ENCODE data around the gene DHRS4.
A peak's percentile ranks its signal among the peaks of the same experiment; 100 is the strongest.

The DHRS4 gene

GRCh38 chr14:23953464-23954278 is at the start of gene DHRS4:
TSS of gene DHRS4 (plus strand) at chr14:23953770. CDS start at chr14:23953789, 19 bp downstream.
- DNase-seq (ENCODE audit: insufficient read length, low spot score) (peak; percentile 48), FAIRE-seq (peak; percentile 54)

- no peak for FAIRE-seq
- DNase-seq (ENCODE audit: insufficient read length, low spot score): peak; percentile 35
Observed at GRCh38 chr14:23910101-23910875, 43.3 kb upstream of the DHRS4 start.

GRCh38 chr14:23910876-23911210 is 42.7 kb upstream of the DHRS4 start:
- DNase-seq (ENCODE audit: insufficient read length, low spot score) (no peak), FAIRE-seq (no peak)

- DNase-seq (ENCODE audit: insufficient read length, low spot score): no peak
- no peak for FAIRE-seq
Observed at GRCh38 chr14:23915559-23915958, 38.0 kb upstream of the DHRS4 start.

GRCh38 chr14:23916004-23916403 is 37.6 kb upstream of the DHRS4 start:
- FAIRE-seq (no peak), DNase-seq (ENCODE audit: insufficient read length, low spot score) (no peak)

- FAIRE-seq: no peak
- no peak for DNase-seq (ENCODE audit: insufficient read length, low spot score)
Observed at GRCh38 chr14:23916446-23916845, 37.1 kb upstream of the DHRS4 start.

GRCh38 chr14:23922545-23922944 is 31.0 kb upstream of the DHRS4 start:
- FAIRE-seq (no peak), DNase-seq (ENCODE audit: insufficient read length, low spot score) (no peak)

- DNase-seq (ENCODE audit: insufficient read length, low spot score) (no peak), FAIRE-seq (no peak)
Observed at GRCh38 chr14:23925523-23926075, 28.0 kb upstream of the DHRS4 start.

- FAIRE-seq: no peak
Observed at GRCh38 chr14:23926543-23926942, 27.0 kb upstream of the DHRS4 start.

GRCh38 chr14:23929136-23929535 is 24.4 kb upstream of the DHRS4 start:
- DNase-seq (ENCODE audit: insufficient read length, low spot score) (no peak), FAIRE-seq (no peak)

More at GRCh38 chr14:23926543-23926942, 27.0 kb upstream of the DHRS4 start:
- no peak for DNase-seq (ENCODE audit: insufficient read length, low spot score)

- peak; percentile 92 for FAIRE-seq
- peak; percentile 78 for DNase-seq (ENCODE audit: insufficient read length, low spot score)
Observed at GRCh38 chr14:23929822-23930294, 23.7 kb upstream of the DHRS4 start.

- no peak for FAIRE-seq
- DNase-seq (ENCODE audit: insufficient read length, low spot score): no peak
Observed at GRCh38 chr14:23930742-23931141, 22.8 kb upstream of the DHRS4 start.

- no peak for DNase-seq (ENCODE audit: insufficient read length, low spot score)
- FAIRE-seq: no peak
Observed at GRCh38 chr14:23931721-23932289, 21.8 kb upstream of the DHRS4 start.

GRCh38 chr14:23932639-23933038 is 20.9 kb upstream of the DHRS4 start:
- FAIRE-seq (no peak), DNase-seq (ENCODE audit: insufficient read length, low spot score) (no peak)

GRCh38 chr14:23933108-23933741 is 20.3 kb upstream of the DHRS4 start:
- no peak for FAIRE-seq
- DNase-seq (ENCODE audit: insufficient read length, low spot score): no peak

- DNase-seq (ENCODE audit: insufficient read length, low spot score) (no peak), FAIRE-seq (no peak)
Observed at GRCh38 chr14:23933742-23934128, 19.8 kb upstream of the DHRS4 start.

GRCh38 chr14:23935158-23935557 is 18.4 kb upstream of the DHRS4 start:
- no peak for DNase-seq (ENCODE audit: insufficient read length, low spot score)
- no peak for FAIRE-seq

- FAIRE-seq (no peak), DNase-seq (ENCODE audit: insufficient read length, low spot score) (no peak)
Observed at GRCh38 chr14:23936084-23936829, 17.3 kb upstream of the DHRS4 start.

- FAIRE-seq: no peak
Observed at GRCh38 chr14:23937203-23937602, 16.4 kb upstream of the DHRS4 start.

GRCh38 chr14:23938823-23939222 is 14.7 kb upstream of the DHRS4 start:
- no peak for FAIRE-seq
- DNase-seq (ENCODE audit: insufficient read length, low spot score): no peak

More at GRCh38 chr14:23937203-23937602, 16.4 kb upstream of the DHRS4 start:
- DNase-seq (ENCODE audit: insufficient read length, low spot score): no peak

Measured in GM19239 (cell line).